ENCODE data around the gene VPS11.

DNA sequence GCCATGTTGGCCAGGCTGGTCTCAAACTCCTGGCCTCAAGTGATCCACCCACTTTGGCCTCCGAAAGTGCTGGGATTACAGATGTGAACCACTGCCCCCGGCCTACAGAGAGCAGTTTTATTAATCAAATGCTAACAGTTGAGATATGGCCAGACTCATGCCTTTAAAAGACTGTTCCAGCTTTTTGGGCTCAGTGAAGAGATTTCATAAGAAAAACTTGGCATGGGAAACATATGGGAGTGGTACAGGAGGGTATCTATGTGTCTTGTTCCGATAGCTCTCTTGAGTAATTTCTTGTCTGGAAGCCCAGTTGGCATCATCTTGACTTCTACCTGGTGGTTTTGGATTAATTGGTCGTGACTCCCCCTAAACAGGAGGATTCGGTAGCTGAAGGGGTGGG lies 28.7 kb upstream of the VPS11 start:
- TF ChIP-seq, protein P1, sequence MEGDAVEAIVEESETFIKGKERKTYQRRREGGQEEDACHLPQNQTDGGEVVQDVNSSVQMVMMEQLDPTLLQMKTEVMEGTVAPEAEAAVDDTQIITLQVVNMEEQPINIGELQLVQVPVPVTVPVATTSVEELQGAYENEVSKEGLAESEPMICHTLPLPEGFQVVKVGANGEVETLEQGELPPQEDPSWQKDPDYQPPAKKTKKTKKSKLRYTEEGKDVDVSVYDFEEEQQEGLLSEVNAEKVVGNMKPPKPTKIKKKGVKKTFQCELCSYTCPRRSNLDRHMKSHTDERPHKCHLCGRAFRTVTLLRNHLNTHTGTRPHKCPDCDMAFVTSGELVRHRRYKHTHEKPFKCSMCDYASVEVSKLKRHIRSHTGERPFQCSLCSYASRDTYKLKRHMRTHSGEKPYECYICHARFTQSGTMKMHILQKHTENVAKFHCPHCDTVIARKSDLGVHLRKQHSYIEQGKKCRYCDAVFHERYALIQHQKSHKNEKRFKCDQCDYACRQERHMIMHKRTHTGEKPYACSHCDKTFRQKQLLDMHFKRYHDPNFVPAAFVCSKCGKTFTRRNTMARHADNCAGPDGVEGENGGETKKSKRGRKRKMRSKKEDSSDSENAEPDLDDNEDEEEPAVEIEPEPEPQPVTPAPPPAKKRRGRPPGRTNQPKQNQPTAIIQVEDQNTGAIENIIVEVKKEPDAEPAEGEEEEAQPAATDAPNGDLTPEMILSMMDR (IDR thresholded peaks at IDR 0.05), result no peak
- no peak for TF ChIP-seq POLR2A (IDR thresholded peaks at IDR 0.05)
